ENCODE results near the gene NDOR1. TPM values are rescaled to one million over a fixed set of nuclear protein-coding genes. Genes with fewer than 3 reads are reported as not detected.

Gene NDOR1
- total and polyA plus RNA-seq, 2 experiments from 2014 or later = 7.8 to 12.3 TPM

GRCh38 chr9:137247135-137247915 lies 41.8 kb downstream of the NDOR1 start:
- peaks cover 21% of the 10 kb centered on the region for H3K79me2 ChIP-seq
- H3K9me3 ChIP-seq (ENCODE audit: low read depth) = no peaks in the 10 kb centered on the region
- H3K4me2 ChIP-seq = no peak overlapping the region
- H3K4me1 ChIP-seq (ENCODE audit: insufficient read depth) = peaks cover 7% of the 10 kb centered on the region
- DNase-seq (ENCODE audit: low spot score) = no peak
- no peak for TF ChIP-seq EZH2 (IDR thresholded peaks at IDR 0.05; ENCODE audit: borderline replicate concordance)
- no peak for TF ChIP-seq CTCF (IDR thresholded peaks at IDR 0.05; ENCODE audit: poor library complexity)
- no peak for TF ChIP-seq EZH2phosphoT487 (IDR thresholded peaks at IDR 0.05; ENCODE audit: low read depth, severe bottlenecking, unreplicated experiment)
- no peak overlapping the region for H3K27ac ChIP-seq
- peaks cover 16% of the 10 kb centered on the region for H4K20me1 ChIP-seq (ENCODE audit: insufficient read depth, poor library complexity, severe bottlenecking)
- no peak overlapping the region for H2AFZ ChIP-seq
- H3K9me2 ChIP-seq (replicated peaks; ENCODE audit: insufficient read depth) = no peaks in the 10 kb centered on the region
- 75% methylated on average over 20 of the region's 20 CpGs for WGBS (ENCODE audit: low lambda C conversion rate, missing lambda C conversion rate)
- no peaks in the 10 kb centered on the region for H3K36me3 ChIP-seq (replicated peaks; ENCODE audit: insufficient read depth, low read depth)
- no peak overlapping the region for H3K4me3 ChIP-seq
- no peaks in the 10 kb centered on the region for H3K27me3 ChIP-seq

GRCh38 chr9:137247916-137248175 lies 42.3 kb downstream of the NDOR1 start:
- H3K27me3 ChIP-seq = no peaks in the 10 kb centered on the region
- H3K36me3 ChIP-seq (replicated peaks; ENCODE audit: insufficient read depth, low read depth) = no peaks in the 10 kb centered on the region
- peaks cover 11% of the 10 kb centered on the region for H4K20me1 ChIP-seq (ENCODE audit: insufficient read depth, poor library complexity, severe bottlenecking)

GRCh38 chr9:137250329-137251193 lies 45.1 kb downstream of the NDOR1 start:
- 80% methylated on average over 14 of the region's 18 CpGs for WGBS (ENCODE audit: low lambda C conversion rate, missing lambda C conversion rate)
- H3K27ac ChIP-seq = no peak overlapping the region
- DNase-seq (ENCODE audit: low spot score) = no peak
- H3K9me3 ChIP-seq (ENCODE audit: low read depth) = no peaks in the 10 kb centered on the region
- no peak overlapping the region for H3K4me3 ChIP-seq
- no peaks in the 10 kb centered on the region for H4K20me1 ChIP-seq (ENCODE audit: insufficient read depth, poor library complexity, severe bottlenecking)
- no peak overlapping the region for H3K4me2 ChIP-seq
- no peaks in the 10 kb centered on the region for H3K27me3 ChIP-seq
- TF ChIP-seq EZH2 (IDR thresholded peaks at IDR 0.05; ENCODE audit: borderline replicate concordance) = no peak
- no peak for TF ChIP-seq CTCF (IDR thresholded peaks at IDR 0.05; ENCODE audit: poor library complexity)
- TF ChIP-seq EZH2phosphoT487 (IDR thresholded peaks at IDR 0.05; ENCODE audit: low read depth, severe bottlenecking, unreplicated experiment) = no peak
- H3K79me2 ChIP-seq = peaks cover 2% of the 10 kb centered on the region
- peaks cover 8% of the 10 kb centered on the region for H3K4me1 ChIP-seq (ENCODE audit: insufficient read depth)
- no peak overlapping the region for H2AFZ ChIP-seq
- no peaks in the 10 kb centered on the region for H3K9me2 ChIP-seq (replicated peaks; ENCODE audit: insufficient read depth)
- H3K36me3 ChIP-seq (replicated peaks; ENCODE audit: insufficient read depth, low read depth) = no peaks in the 10 kb centered on the region

More at GRCh38 chr9:137247916-137248175, 42.3 kb downstream of the NDOR1 start:
- H3K4me3 ChIP-seq = no peak overlapping the region
- H3K4me2 ChIP-seq = no peak overlapping the region
- no peak for DNase-seq (ENCODE audit: low spot score)
- peaks cover 2% of the 10 kb centered on the region for H3K4me1 ChIP-seq (ENCODE audit: insufficient read depth)
- H3K79me2 ChIP-seq = peaks cover 15% of the 10 kb centered on the region
- no peak for TF ChIP-seq EZH2 (IDR thresholded peaks at IDR 0.05; ENCODE audit: borderline replicate concordance)
- no peak for TF ChIP-seq CTCF (IDR thresholded peaks at IDR 0.05; ENCODE audit: poor library complexity)
- TF ChIP-seq EZH2phosphoT487 (IDR thresholded peaks at IDR 0.05; ENCODE audit: low read depth, severe bottlenecking, unreplicated experiment) = no peak
- H3K9me3 ChIP-seq (ENCODE audit: low read depth) = no peaks in the 10 kb centered on the region
- H3K27ac ChIP-seq = no peak overlapping the region
- 92% methylated on average over 6 of the region's 6 CpGs for WGBS (ENCODE audit: low lambda C conversion rate, missing lambda C conversion rate)
- no peaks in the 10 kb centered on the region for H3K9me2 ChIP-seq (replicated peaks; ENCODE audit: insufficient read depth)
- no peak overlapping the region for H2AFZ ChIP-seq

Measured in hepatocyte (in vitro differentiated cells).